Astrocyte (in vitro differentiated cells and primary cell): ENCODE measurements around the gene BNIPL. TPM values are rescaled to one million over a fixed set of nuclear protein-coding genes. Genes with fewer than 3 reads are reported as not detected.

Source experiments
- DNase-seq: peaks from one replicate; pipeline ENCODE4 v3.0.0-alpha.2; 2010; ENCODE audit warnings: low read depth
- FAIRE-seq: peaks from 2 replicates; lab custom pipeline; 2011; peaks lifted over from hg19 to GRCh38; lab: Jason Lieb, UNC
- H2AFZ ChIP-seq: 2 replicates; pipeline ENCODE4 v1.6.0; 2012; ENCODE audit warnings: low read depth, low read length, inconsistent platforms
- H3K27ac ChIP-seq: 2 replicates; pipeline ENCODE4 v1.5.1; 2011; ENCODE audit warnings: low read depth, low read length, inconsistent platforms
- H3K27me3 ChIP-seq: 2 replicates; pipeline ENCODE4 v1.6.0; 2011; ENCODE audit warnings: low read length, inconsistent platforms; ENCODE audit not compliant: insufficient read depth
- H3K36me3 ChIP-seq: 2 replicates; pipeline ENCODE4 v1.5.1; 2011; ENCODE audit warnings: low read length, inconsistent platforms; ENCODE audit not compliant: insufficient read depth
- H3K4me1 ChIP-seq: 2 replicates; pipeline ENCODE4 v1.5.1; 2011; ENCODE audit warnings: low read length, inconsistent platforms; ENCODE audit not compliant: insufficient read depth
- H3K4me2 ChIP-seq: 2 replicates; pipeline ENCODE4 v1.6.0; 2012; ENCODE audit warnings: low read length, inconsistent platforms
- H3K4me3 ChIP-seq: 2 replicates; pipeline ENCODE4 v1.5.1; 2011; ENCODE audit warnings: low read depth, mild to moderate bottlenecking, low read length, inconsistent platforms; ENCODE audit not compliant: insufficient read depth
- H3K79me2 ChIP-seq: 2 replicates; pipeline ENCODE4 v1.6.0; 2012; ENCODE audit warnings: mild to moderate bottlenecking, low read length, inconsistent platforms; ENCODE audit not compliant: insufficient read depth
- H3K9ac ChIP-seq: 2 replicates; pipeline ENCODE4 v1.6.0; 2012; ENCODE audit warnings: mild to moderate bottlenecking, low read length, inconsistent platforms
- H3K9me3 ChIP-seq: 2 replicates; pipeline ENCODE4 v1.5.1; 2012; ENCODE audit warnings: low read depth, mild to moderate bottlenecking, low read length, inconsistent platforms; ENCODE audit not compliant: insufficient read depth
- H4K20me1 ChIP-seq: 2 replicates; pipeline ENCODE4 v1.6.0; 2012; ENCODE audit warnings: low read length, inconsistent platforms; ENCODE audit not compliant: insufficient read depth
- H3K27ac Mint-ChIP-seq: one replicate; pipeline ENCODE4 v1.8.0; 2021; ENCODE audit warnings: mild to moderate bottlenecking, mixed read lengths; ENCODE audit not compliant: unreplicated experiment
- H3K27me3 Mint-ChIP-seq: one replicate; pipeline ENCODE4 v1.8.0; 2021; ENCODE audit warnings: low read depth, mixed read lengths; ENCODE audit not compliant: unreplicated experiment
- H3K36me3 Mint-ChIP-seq: one replicate; pipeline ENCODE4 v1.8.0; 2021; ENCODE audit warnings: low read depth, mixed read lengths; ENCODE audit not compliant: unreplicated experiment
- H3K4me1 Mint-ChIP-seq: one replicate; pipeline ENCODE4 v1.8.0; 2021; ENCODE audit warnings: low read depth, mixed read lengths; ENCODE audit not compliant: unreplicated experiment
- H3K4me3 Mint-ChIP-seq: one replicate; pipeline ENCODE4 v1.8.0; 2021; ENCODE audit warnings: mild to moderate bottlenecking, moderate library complexity, mixed read lengths; ENCODE audit not compliant: unreplicated experiment
- H3K9me3 Mint-ChIP-seq: one replicate; pipeline ENCODE4 v1.8.0; 2021; ENCODE audit warnings: mild to moderate bottlenecking, mixed read lengths; ENCODE audit not compliant: unreplicated experiment
- CTCF ChIP-seq: IDR thresholded peaks from 2 replicates; pipeline ENCODE4 v1.5.1; 2011; ENCODE audit warnings: low read depth, mild to moderate bottlenecking, inconsistent platforms, low read length, moderate library complexity; ENCODE audit not compliant: insufficient read depth
- EZH2 ChIP-seq: IDR thresholded peaks from 2 replicates; pipeline ENCODE4 v1.6.1; 2012; ENCODE audit warnings: mild to moderate bottlenecking, low read length, inconsistent platforms; ENCODE audit not compliant: insufficient read depth
- total RNA-seq: library from RNA; stranded (reverse); gene quantifications from 2 replicates; pipeline ENCODE4 v1.2.1, GENCODE V29; 2021

The BNIPL gene
- total RNA-seq, 1 donor from 2014 or later = 0.73 TPM

- Histone ChIP-seq H3K4me1 (peaks cover 21% of the 10 kb centered on the region), H3K27me3 (no peaks in the 10 kb centered on the region), H2AFZ (no peak overlapping the region), H3K4me2 (peak overlapping the region; percentile 99), H3K27ac (no peak overlapping the region), H3K36me3 (peaks cover 55% of the 10 kb centered on the region), H3K79me2 (peaks cover 75% of the 10 kb centered on the region), H3K9me3 (no peaks in the 10 kb centered on the region), H4K20me1 (peaks cover 79% of the 10 kb centered on the region), H3K9ac (peak overlapping the region; percentile 98), H3K4me3 (no peak overlapping the region)
- peaks cover 30% of the 10 kb centered on the region for H3K4me1 Mint-ChIP-seq
- FAIRE-seq = no peak
- DNase-seq = no peak
- H3K27ac Mint-ChIP-seq = peak overlapping the region; percentile 60
- H3K36me3 Mint-ChIP-seq = peaks cover 28% of the 10 kb centered on the region
- no peaks in the 10 kb centered on the region for H3K27me3 Mint-ChIP-seq
- H3K4me3 Mint-ChIP-seq = peak overlapping the region; percentile 95
- H3K9me3 Mint-ChIP-seq = no peaks in the 10 kb centered on the region
- no peak for TF ChIP-seq EZH2
- TF ChIP-seq CTCF = no peak
Observed at GRCh38 chr1:151056149-151056548, 19.8 kb downstream of the BNIPL start.

GRCh38 chr1:151058692-151059091, 22.3 kb downstream of the BNIPL start:
- Histone ChIP-seq H3K79me2 (peaks cover 95% of the 10 kb centered on the region), H3K9me3 (no peaks in the 10 kb centered on the region), H3K9ac (peak overlapping the region; percentile 98), H3K4me2 (peak overlapping the region; percentile 99), H2AFZ (no peak overlapping the region), H4K20me1 (peaks cover 61% of the 10 kb centered on the region), H3K27me3 (no peaks in the 10 kb centered on the region), H3K4me3 (peak overlapping the region; percentile 93), H3K36me3 (peaks cover 30% of the 10 kb centered on the region), H3K27ac (peak overlapping the region; percentile 94), H3K4me1 (peaks cover 31% of the 10 kb centered on the region)
- H3K4me1 Mint-ChIP-seq = peaks cover 34% of the 10 kb centered on the region
- DNase-seq (no peak), FAIRE-seq (no peak)
- no peak for TF ChIP-seq EZH2
- TF ChIP-seq CTCF = no peak
- peaks cover 21% of the 10 kb centered on the region for H3K36me3 Mint-ChIP-seq
- no peaks in the 10 kb centered on the region for H3K27me3 Mint-ChIP-seq
- no peaks in the 10 kb centered on the region for H3K9me3 Mint-ChIP-seq
- peak overlapping the region; percentile 95 for H3K4me3 Mint-ChIP-seq
- H3K27ac Mint-ChIP-seq = peak overlapping the region; percentile 96
